ENCODE data around the gene SHISAL2A.

Gene SHISAL2A

GRCh38 chr1:52595061-52595460 is 37.9 kb upstream of the SHISAL2A start:
- no peak for DNase-seq (ENCODE audit: low read depth)
- H3K4me3 ChIP-seq (ENCODE audit: low read length): no peak overlapping the region
- TF ChIP-seq, protein P1, sequence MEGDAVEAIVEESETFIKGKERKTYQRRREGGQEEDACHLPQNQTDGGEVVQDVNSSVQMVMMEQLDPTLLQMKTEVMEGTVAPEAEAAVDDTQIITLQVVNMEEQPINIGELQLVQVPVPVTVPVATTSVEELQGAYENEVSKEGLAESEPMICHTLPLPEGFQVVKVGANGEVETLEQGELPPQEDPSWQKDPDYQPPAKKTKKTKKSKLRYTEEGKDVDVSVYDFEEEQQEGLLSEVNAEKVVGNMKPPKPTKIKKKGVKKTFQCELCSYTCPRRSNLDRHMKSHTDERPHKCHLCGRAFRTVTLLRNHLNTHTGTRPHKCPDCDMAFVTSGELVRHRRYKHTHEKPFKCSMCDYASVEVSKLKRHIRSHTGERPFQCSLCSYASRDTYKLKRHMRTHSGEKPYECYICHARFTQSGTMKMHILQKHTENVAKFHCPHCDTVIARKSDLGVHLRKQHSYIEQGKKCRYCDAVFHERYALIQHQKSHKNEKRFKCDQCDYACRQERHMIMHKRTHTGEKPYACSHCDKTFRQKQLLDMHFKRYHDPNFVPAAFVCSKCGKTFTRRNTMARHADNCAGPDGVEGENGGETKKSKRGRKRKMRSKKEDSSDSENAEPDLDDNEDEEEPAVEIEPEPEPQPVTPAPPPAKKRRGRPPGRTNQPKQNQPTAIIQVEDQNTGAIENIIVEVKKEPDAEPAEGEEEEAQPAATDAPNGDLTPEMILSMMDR (IDR thresholded peaks at IDR 0.05; ENCODE audit: insufficient read depth, low read depth, low read length, missing control alignments): no peak

- DNase-seq (ENCODE audit: low read depth): peak; percentile 10
- H3K4me3 ChIP-seq (ENCODE audit: low read length): no peak overlapping the region
- TF ChIP-seq, protein P1 (IDR thresholded peaks at IDR 0.05; ENCODE audit: insufficient read depth, low read depth, low read length, missing control alignments): no peak
Observed at GRCh38 chr1:52597912-52598311, 35.1 kb upstream of the SHISAL2A start.

DNA sequence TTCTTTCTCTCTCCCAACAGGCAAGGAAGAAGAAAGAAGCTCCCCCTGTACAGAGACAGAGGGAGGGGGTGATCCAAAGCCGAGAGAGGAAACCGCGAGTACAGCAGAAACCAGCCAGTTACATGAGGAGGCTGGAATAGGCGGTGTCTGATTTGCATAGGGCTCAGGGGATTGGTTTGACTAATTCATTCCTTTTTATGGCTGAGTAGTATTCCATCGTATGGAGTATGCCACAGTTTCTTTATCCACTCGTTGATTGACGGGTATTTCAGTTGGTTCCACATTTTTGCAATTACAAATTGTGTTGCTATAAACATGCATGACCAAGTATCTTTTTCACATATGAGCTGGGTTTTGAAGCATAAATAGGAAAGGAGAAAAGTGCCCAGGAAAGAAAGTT is 34.2 kb upstream of the SHISAL2A start:
- TF ChIP-seq, protein P1 (IDR thresholded peaks at IDR 0.05; ENCODE audit: insufficient read depth, low read depth, low read length, missing control alignments): no peak
- no peak overlapping the region for H3K4me3 ChIP-seq (ENCODE audit: low read length)
- no peak for DNase-seq (ENCODE audit: low read depth)

DNA sequence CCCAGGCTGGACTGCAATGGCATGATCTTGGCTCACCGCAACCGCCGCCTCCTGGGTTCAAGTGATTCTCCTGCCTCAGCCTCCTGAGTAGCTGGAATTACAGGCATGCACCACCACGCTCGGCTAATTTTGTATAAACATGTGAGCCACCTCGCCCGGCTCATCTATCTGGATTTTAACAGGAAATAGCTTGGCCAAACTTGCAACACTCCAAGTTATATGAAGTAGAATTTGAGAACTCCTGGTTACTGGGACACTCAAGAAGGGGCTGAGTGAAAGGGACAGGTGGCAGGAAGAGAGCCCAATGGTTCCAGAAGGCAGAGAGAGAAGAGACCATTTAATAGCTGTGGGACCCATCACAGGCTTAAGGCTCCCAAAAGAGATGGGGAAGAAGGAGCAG is 33.7 kb upstream of the SHISAL2A start:
- no peak overlapping the region for H3K4me3 ChIP-seq (ENCODE audit: low read length)
- DNase-seq (ENCODE audit: low read depth): no peak
- TF ChIP-seq, protein P1 (IDR thresholded peaks at IDR 0.05; ENCODE audit: insufficient read depth, low read depth, low read length, missing control alignments): no peak

DNA sequence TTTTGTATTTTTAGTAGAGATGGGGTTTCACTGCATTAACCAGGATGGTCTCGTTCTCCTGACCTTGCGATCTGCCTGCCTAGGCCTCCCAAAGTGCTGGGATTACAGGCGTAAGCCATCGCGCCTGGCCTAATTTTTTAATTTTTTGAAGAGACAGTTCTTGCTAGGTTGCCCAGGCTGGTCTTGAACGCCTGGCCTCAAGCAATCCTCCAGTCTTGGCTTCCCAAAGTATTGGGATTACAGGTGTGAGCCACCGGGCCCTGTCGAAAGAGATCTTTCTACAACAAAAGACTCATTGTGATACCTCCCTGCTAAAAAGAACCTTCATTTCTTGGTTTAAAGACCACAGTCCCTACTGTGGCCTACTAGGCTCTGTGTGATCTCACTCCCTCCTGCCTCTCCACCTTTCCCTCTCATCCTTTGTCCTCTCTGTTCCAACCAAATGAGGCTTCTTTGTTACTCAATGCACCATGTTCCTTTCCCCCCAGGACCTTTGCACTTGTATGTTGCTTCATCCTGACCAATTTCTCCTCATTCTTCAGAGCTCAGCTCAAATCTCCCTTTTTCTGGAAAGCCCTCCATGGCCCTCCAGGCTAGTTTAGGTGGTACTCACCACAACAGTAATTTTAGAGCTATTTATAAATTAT is 32.3 kb upstream of the SHISAL2A start:
- TF ChIP-seq, protein P1 (IDR thresholded peaks at IDR 0.05; ENCODE audit: insufficient read depth, low read depth, low read length, missing control alignments): no peak
- H3K4me3 ChIP-seq (ENCODE audit: low read length): no peak overlapping the region
- DNase-seq (ENCODE audit: low read depth): no peak

DNA sequence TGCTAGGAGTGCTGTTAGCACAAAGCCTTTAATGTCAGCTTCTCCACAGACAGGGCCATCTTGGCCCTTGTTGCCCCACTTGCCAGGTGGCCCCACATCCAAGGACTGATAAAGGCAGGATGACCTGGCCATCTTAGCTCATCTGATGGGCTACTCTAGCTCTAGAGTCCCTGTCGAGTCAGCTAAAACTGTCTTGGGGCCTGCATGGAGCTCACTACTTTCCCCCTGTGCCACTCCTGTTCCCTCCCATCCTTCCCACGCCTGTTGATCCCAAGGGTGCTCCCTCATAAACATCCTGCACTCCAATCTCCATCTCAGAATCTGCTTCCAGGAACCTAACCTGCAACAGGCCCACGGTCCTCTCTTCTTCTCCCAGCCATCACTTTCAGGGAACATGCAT is 31.4 kb upstream of the SHISAL2A start:
- no peak overlapping the region for H3K4me3 ChIP-seq (ENCODE audit: low read length)

More for the DNA sequence above, 31.4 kb upstream of the SHISAL2A start:
- no peak for DNase-seq (ENCODE audit: low read depth)
- TF ChIP-seq, protein P1 (IDR thresholded peaks at IDR 0.05; ENCODE audit: insufficient read depth, low read depth, low read length, missing control alignments): no peak
